HG03439 (cell line): ENCODE data around the gene ZNF585A.

Experiments
- ATAC-seq: cut with Tn5 transposase; IDR thresholded peaks from one replicate; pipeline ENCODE4 v1.9.1; 2021; ENCODE audit warnings: mild to moderate bottlenecking, moderate library complexity; ENCODE audit not compliant: unreplicated experiment

Gene ZNF585A

GRCh38 chr19:37095859-37096258, 76.6 kb downstream of the ZNF585A start:
- no peak for ATAC-seq
